HUES64 (cell line): ENCODE results near the gene SDK1.

Experiments
- H3K27ac ChIP-seq: 2 replicates; pipeline ENCODE4 v1.7.0; 2013; ENCODE audit warnings: low read depth, low read length, inconsistent platforms
- H3K27me3 ChIP-seq: 2 replicates; pipeline ENCODE4 v1.6.1; 2013; ENCODE audit warnings: mild to moderate bottlenecking, low read length; ENCODE audit not compliant: insufficient read depth
- H3K36me3 ChIP-seq: 2 replicates; pipeline ENCODE4 v1.6.1; 2013; ENCODE audit warnings: mild to moderate bottlenecking, low read length; ENCODE audit not compliant: insufficient read depth
- H3K4me1 ChIP-seq: 2 replicates; pipeline ENCODE4 v1.6.1; 2013; ENCODE audit warnings: mild to moderate bottlenecking, low read length, moderate library complexity; ENCODE audit not compliant: insufficient read depth
- H3K4me3 ChIP-seq: 2 replicates; pipeline ENCODE4 v1.5.1; 2013; ENCODE audit warnings: mild to moderate bottlenecking, low read length, moderate library complexity
- H3K9ac ChIP-seq: 2 replicates; pipeline ENCODE4 v1.6.1; 2013; ENCODE audit warnings: mild to moderate bottlenecking, low read depth, low read length
- H3K9me3 ChIP-seq: 2 replicates; pipeline ENCODE4 v1.6.1; 2013; ENCODE audit warnings: low read depth, low read length; ENCODE audit not compliant: insufficient read depth
- WGBS: fragments of 150-250, 120-280 bp; methylation state at CpG from one replicate; pipeline ENCODE4 v1.1.7; 2013; ENCODE audit warnings: missing lambda C conversion rate; 5-methylcytosine and 5-hydroxymethylcytosine counted together

SDK1 gene

DNA sequence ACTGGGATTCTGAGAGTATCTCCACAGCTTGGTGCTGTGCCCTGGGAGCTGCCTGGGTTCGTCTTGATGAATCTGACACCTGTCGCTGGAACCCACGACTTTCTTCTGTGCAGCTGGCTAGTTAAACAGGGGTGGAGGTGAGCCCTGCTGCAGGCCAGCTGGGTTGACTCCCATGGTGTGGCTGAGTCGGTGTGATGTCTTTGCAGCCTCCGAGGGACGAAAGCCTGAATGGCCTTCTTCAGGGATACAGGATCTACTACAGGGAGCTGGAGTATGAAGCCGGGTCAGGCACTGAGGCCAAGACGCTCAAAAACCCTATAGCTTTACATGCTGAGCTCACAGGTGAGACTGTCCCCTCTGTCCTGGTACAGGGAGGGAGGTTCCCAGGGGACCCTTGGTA, 873.0 kb downstream of the SDK1 start:
- Histone ChIP-seq H3K9ac (no peak overlapping the region), H3K9me3 (no peaks in the 10 kb centered on the region), H3K27me3 (no peaks in the 10 kb centered on the region), H3K36me3 (no peaks in the 10 kb centered on the region), H3K27ac (no peak overlapping the region), H3K4me1 (no peaks in the 10 kb centered on the region), H3K4me3 (no peak overlapping the region)
- WGBS = 96% methylated on average over 8 of the region's 8 CpGs

DNA sequence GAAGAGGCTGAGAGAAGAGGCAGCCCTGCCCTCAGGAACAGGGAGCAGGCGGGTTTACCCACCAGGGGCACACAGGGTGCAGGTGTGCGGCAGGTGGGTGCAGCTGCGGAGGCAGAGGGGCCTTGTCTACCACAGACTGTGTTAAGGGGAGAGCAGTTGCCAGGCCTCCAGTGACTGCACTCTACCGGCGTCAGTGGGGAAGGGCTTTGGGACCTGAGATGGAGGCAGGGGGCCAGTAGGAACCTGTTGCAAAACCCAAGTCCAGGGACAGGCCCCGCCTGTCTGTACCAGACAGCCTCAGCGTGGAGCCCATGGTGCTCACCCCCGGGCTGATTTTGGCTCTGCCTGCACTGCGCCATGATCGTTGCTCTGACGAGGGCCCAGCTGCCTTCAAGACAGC, 873.4 kb downstream of the SDK1 start:
- Histone ChIP-seq H3K4me3 (no peak overlapping the region), H3K9me3 (no peaks in the 10 kb centered on the region), H3K4me1 (no peaks in the 10 kb centered on the region), H3K9ac (no peak overlapping the region), H3K27me3 (no peaks in the 10 kb centered on the region), H3K36me3 (no peaks in the 10 kb centered on the region), H3K27ac (no peak overlapping the region)
- WGBS = 94% methylated on average over 11 of the region's 11 CpGs

DNA sequence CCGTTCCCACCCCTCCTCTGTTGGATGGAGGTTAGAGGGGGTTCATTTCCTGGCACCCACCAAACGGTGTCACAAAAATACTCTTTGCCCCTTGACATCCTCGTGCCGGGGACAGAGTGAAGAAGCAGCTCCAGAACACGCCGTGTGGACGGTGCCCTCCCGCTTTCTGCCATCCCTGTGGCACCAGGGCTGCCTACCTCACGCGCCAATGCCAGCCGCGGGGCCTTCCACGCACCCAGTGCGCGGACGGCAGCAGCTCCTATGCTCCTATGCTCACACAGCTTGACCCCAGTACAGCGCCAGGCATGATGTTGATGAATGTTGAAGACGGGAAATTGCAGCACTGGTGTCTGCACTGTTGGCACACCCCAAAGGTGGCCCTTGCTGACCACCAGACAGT, 873.8 kb downstream of the SDK1 start:
- no peaks in the 10 kb centered on the region for H3K36me3 ChIP-seq
- WGBS = 96% methylated on average over 18 of the region's 18 CpGs
- no peak overlapping the region for H3K4me3 ChIP-seq

DNA sequence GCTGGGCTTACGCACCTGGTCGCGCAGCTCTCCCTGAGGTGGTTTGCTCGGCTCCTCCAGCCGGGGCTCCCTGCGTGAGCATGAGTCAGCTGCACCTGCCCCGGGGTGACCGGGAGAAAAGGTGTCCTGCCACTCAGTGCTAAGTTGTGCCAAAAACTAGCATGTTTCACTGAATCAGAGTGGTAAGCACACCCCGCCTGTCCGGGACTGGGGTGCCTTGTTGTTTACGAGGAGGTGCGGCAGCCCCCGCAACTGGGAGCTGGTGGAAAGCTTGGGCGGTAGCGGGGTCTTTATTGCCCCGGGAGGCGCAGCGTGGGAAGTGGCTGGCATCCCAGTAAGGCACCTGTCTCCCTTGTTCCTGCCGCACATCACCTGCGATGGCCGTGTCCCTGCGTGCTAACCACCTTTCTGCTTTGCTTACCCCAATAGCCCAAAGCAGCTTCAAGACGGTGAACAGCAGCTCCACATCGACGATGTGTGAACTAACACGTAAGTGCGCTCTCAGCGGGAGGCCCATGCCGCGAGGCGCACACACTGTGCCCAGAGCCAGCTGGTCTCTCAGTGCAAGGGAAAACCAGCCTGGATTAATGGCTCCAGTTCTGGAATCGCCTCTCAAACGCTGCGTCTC, 874.4 kb downstream of the SDK1 start:
- H3K4me3 ChIP-seq = no peak overlapping the region
- no peak overlapping the region for H3K27ac ChIP-seq
- no peaks in the 10 kb centered on the region for H3K4me1 ChIP-seq
- H3K27me3 ChIP-seq = no peaks in the 10 kb centered on the region
- no peaks in the 10 kb centered on the region for H3K36me3 ChIP-seq
- WGBS = 96% methylated on average over 34 of the region's 34 CpGs
- no peak overlapping the region for H3K9ac ChIP-seq
- no peaks in the 10 kb centered on the region for H3K9me3 ChIP-seq

More for the DNA sequence above, 873.8 kb downstream of the SDK1 start:
- H3K9me3 ChIP-seq = no peaks in the 10 kb centered on the region
- no peak overlapping the region for H3K9ac ChIP-seq
- no peaks in the 10 kb centered on the region for H3K4me1 ChIP-seq
- no peaks in the 10 kb centered on the region for H3K27me3 ChIP-seq
- no peak overlapping the region for H3K27ac ChIP-seq

DNA sequence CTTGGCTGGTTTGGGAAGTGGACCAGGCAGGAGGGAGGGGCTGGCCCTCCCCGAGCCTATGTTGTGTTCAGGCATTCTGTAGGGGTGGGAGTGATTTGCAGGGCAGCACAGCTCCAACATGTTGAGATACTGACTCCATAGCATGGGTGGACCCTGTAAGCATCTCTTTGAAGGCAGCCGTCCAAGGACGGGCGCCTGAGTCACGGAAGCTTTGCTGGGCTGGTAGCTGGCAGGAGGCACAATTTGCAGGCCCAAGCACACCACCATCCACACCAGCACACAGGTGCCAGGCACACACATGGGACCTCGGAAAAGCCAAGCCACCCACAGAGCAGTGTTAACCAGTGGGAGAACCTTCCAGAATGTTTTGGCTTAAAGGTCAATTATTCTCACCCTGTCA, 875.9 kb downstream of the SDK1 start:
- no peaks in the 10 kb centered on the region for H3K9me3 ChIP-seq
- no peak overlapping the region for H3K9ac ChIP-seq
- H3K27ac ChIP-seq = no peak overlapping the region
- no peak overlapping the region for H3K4me3 ChIP-seq
- no peaks in the 10 kb centered on the region for H3K4me1 ChIP-seq
- 97% methylated on average over 6 of the region's 6 CpGs for WGBS
- no peaks in the 10 kb centered on the region for H3K27me3 ChIP-seq
- no peaks in the 10 kb centered on the region for H3K36me3 ChIP-seq

DNA sequence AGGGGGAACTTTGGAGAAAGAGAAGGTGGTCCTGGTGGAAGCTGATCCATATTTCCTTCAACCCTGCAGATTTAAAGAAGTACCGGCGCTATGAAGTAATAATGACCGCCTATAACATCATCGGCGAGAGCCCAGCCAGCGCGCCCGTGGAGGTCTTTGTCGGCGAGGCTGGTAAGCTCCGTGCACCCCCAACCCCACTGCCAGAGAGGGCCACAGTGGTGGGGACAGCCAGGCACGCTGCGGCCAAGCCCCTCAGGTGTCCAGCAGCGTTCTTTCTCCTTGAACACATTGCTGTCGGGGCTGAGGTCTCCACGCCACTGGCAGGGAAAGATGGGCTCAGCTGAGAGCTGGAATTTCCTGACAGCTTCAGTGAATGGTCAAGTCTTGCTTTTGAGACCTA, 877.4 kb downstream of the SDK1 start:
- 96% methylated on average over 16 of the region's 16 CpGs for WGBS
- Histone ChIP-seq H3K27me3 (no peaks in the 10 kb centered on the region), H3K9me3 (no peaks in the 10 kb centered on the region), H3K36me3 (no peaks in the 10 kb centered on the region), H3K27ac (no peak overlapping the region), H3K9ac (no peak overlapping the region), H3K4me3 (no peak overlapping the region), H3K4me1 (no peaks in the 10 kb centered on the region)

DNA sequence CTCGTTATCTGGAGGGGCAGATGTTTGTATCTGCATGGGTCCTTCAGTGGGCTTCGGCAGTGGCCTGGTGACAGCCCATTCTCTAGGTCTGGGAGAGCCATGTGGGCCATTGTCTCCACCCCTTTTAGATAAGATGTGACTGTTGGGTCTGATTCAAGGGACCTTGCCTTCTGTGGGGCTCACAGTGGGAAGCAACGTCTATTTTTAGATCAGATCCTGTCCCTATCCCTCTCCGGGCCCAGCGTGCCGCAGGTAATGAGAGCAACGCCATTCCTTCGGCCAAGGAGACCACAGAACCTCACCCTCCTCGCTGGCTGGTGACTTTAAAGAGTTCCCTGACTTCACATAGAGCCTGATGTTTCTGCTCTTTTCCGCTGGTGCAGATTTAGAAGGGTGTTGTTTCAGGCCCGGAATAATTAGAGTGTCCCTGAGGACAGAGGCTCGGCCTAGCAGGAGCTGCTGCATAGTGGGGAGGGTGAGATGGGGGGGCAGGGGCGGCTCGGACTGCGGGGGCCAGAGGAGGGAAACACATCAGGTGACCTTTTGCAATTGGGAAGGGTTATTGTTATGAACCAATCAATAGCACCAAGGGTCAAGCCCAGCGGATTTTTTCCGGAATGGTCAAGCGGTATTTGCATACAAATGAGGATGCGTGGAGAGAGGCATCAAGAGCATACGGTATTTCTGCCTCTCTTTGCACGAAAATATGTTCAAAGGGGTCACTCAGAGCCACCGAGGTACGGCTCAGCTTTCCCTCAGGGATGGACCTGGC, 878.0 kb downstream of the SDK1 start:
- 89% methylated on average over 23 of the region's 23 CpGs for WGBS
- no peaks in the 10 kb centered on the region for H3K4me1 ChIP-seq
- no peak overlapping the region for H3K9ac ChIP-seq
- H3K36me3 ChIP-seq = no peaks in the 10 kb centered on the region
- H3K27ac ChIP-seq = no peak overlapping the region
- H3K4me3 ChIP-seq = no peak overlapping the region
- no peaks in the 10 kb centered on the region for H3K27me3 ChIP-seq
- no peaks in the 10 kb centered on the region for H3K9me3 ChIP-seq

DNA sequence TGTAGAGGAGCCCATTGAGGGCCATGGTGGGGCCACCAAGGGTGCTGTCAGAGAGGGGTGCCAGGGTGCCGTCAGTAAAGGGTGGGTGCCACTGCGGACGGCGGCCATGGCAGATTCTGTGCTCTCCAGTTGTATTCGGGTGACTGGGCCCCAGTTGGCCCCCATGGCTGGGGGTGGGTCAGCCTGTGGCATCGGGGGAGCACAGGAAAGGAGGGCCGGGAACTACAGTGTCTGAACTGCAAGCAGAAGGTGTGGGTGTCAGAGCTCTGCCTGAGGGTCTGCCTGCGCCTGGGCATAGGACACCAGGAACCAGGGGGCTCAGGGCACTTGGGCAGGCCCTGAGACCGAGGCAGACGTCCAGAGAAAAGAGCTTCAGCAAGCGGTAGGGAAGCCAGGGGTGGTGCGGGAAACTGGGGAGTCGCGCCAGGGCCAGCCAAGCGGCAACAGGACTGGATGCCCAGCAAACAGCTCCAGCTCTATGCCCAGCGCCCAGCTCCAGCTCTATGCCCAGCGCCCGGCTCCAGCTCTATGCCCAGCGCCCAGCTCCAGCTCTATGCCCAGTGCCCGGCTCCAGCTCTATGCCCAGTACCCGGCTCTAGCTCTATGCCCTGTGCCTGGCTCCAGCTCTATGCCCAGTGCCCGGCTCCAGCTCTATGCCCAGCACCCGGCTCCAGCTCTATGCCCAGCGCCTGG, 878.8 kb downstream of the SDK1 start:
- no peaks in the 10 kb centered on the region for H3K9me3 ChIP-seq
- no peak overlapping the region for H3K4me3 ChIP-seq
- WGBS = 91% methylated on average over 24 of the region's 24 CpGs
- no peaks in the 10 kb centered on the region for H3K4me1 ChIP-seq
- H3K9ac ChIP-seq = no peak overlapping the region
- H3K36me3 ChIP-seq = no peaks in the 10 kb centered on the region
- no peaks in the 10 kb centered on the region for H3K27me3 ChIP-seq
- H3K27ac ChIP-seq = no peak overlapping the region

DNA sequence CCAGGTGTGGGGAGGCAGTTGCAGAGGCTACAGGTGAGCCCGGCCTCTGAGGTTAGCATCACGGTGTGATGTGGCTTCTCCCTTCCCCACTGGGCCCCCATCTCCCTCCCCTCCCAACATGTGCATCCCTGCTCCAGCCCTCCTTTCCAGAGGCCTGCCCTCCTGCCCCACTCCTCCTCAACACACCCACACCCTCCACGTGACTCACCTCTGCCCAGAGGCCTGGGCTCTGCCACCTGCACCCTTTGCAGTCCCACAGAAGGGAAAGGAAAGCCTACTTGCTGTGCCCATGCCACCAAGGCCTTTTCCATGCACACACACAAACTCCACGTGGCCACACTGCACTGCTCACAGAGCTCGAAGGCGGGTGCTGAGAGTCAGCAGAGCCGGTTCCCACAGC, 880.4 kb downstream of the SDK1 start:
- Histone ChIP-seq H3K27me3 (no peaks in the 10 kb centered on the region), H3K4me1 (no peaks in the 10 kb centered on the region)

DNA sequence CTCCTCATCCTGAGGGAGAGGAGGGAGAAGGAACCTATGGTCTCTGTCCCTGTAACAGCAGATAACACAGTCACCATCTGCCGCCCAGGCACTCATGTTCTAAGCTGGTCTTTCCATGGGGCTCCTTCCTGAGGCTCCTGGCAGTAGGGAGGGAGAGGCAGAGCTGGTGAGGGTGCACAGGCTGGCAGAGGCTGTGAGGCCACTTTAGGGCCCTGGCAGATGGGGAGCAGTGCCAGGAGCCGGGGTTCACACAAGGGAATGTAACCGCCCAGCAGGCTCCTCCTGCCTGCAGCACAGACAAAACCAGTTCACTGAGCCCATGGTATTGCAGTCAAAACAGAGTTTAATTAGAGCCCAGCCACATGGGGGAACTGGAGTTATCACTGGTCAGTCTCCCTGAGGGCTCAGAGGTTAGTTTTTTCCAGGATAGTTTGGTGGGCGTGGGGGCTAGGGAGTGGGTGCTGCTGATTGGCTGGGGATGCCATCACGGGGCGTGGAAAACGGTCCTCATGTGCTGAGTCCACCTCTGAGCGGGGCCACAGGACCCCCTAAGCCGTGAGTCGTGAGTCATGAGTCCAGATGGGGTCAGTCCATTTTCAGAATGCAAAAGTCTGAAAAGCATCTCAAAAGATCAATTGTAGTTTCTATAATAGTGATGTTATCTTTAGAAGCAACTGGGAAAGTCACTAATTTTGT, 881.7 kb downstream of the SDK1 start:
- WGBS = 95% methylated on average over 10 of the region's 10 CpGs
- Histone ChIP-seq H3K4me3 (no peak overlapping the region), H3K36me3 (no peaks in the 10 kb centered on the region), H3K9ac (no peak overlapping the region), H3K9me3 (no peaks in the 10 kb centered on the region), H3K27ac (no peak overlapping the region), H3K4me1 (no peaks in the 10 kb centered on the region), H3K27me3 (no peaks in the 10 kb centered on the region)

More for the DNA sequence above, 880.4 kb downstream of the SDK1 start:
- H3K4me3 ChIP-seq = no peak overlapping the region
- no peak overlapping the region for H3K27ac ChIP-seq
- H3K36me3 ChIP-seq = no peaks in the 10 kb centered on the region
- WGBS = 94% methylated on average over 7 of the region's 7 CpGs
- H3K9me3 ChIP-seq = no peaks in the 10 kb centered on the region
- H3K9ac ChIP-seq = no peak overlapping the region

DNA sequence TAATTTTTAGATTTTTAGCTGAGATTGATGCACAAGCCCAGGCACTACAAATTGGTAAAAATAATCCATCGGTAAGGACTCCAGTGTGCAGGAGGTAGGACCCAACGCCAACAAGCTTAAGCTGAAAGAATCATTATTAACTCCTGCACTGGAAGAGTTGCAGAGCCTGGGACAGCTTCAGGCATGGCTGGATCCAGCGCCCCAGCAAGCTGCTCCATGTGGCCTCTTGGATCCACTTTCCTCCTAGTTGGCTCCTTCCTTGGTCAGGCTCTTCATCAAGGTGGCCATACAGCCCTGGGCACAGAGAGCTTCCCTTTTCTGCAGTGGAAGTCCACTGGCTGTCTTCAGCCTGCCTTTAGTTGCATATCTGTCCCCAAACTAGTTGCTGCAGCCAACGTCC, 883.6 kb downstream of the SDK1 start:
- 97% methylated on average over 4 of the region's 4 CpGs for WGBS
- no peaks in the 10 kb centered on the region for H3K9me3 ChIP-seq
- no peaks in the 10 kb centered on the region for H3K27me3 ChIP-seq

More for the DNA sequence above, 883.6 kb downstream of the SDK1 start:
- Histone ChIP-seq H3K4me3 (no peak overlapping the region), H3K4me1 (no peaks in the 10 kb centered on the region), H3K36me3 (no peaks in the 10 kb centered on the region), H3K9ac (no peak overlapping the region), H3K27ac (no peak overlapping the region)
